ENCODE data around the gene ERRFI1.

DNA sequence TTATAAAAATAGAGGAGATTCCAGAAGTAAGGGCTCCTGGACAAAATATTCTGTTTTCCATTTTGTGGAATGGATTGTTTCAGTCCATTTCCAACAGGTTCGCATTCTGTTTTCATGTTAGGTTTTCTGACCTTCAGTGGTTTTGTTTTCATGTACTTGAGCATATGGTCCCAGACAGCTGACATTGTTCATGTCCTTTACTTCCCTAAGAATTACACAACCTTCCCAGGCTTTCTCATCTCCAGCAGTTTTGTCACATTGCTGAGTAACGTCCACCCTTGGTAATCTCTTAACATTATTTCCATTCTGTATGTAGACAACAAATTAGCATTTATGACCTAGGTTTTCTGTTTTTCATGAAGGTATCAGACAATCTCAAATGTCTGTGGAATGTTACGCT lies 21.0 kb upstream of the ERRFI1 start:
- TF ChIP-seq EZH2 (IDR thresholded peaks at IDR 0.05; ENCODE audit: insufficient read depth, poor library complexity, severe bottlenecking) (no peak), EZH2phosphoT487 (IDR thresholded peaks at IDR 0.05; ENCODE audit: insufficient read depth, low read depth) (no peak)
